Measurements from ENCODE around the gene ZNF433.

ZNF433 gene

GRCh38 chr19:11984986-11985385, 50.5 kb downstream of the ZNF433 start:
- no peak for DNase-seq (ENCODE audit: low read depth in 1 of 2, low spot score in 1 of 2)
- no peak overlapping the region for H3K4me3 ChIP-seq (replicated peaks; ENCODE audit: insufficient read depth, low read length)
- no peak overlapping the region for H3K27ac ChIP-seq (replicated peaks)
- TF ChIP-seq GABPA (IDR thresholded peaks at IDR 0.05; ENCODE audit: low read depth), result no peak
- TF ChIP-seq, protein P1, sequence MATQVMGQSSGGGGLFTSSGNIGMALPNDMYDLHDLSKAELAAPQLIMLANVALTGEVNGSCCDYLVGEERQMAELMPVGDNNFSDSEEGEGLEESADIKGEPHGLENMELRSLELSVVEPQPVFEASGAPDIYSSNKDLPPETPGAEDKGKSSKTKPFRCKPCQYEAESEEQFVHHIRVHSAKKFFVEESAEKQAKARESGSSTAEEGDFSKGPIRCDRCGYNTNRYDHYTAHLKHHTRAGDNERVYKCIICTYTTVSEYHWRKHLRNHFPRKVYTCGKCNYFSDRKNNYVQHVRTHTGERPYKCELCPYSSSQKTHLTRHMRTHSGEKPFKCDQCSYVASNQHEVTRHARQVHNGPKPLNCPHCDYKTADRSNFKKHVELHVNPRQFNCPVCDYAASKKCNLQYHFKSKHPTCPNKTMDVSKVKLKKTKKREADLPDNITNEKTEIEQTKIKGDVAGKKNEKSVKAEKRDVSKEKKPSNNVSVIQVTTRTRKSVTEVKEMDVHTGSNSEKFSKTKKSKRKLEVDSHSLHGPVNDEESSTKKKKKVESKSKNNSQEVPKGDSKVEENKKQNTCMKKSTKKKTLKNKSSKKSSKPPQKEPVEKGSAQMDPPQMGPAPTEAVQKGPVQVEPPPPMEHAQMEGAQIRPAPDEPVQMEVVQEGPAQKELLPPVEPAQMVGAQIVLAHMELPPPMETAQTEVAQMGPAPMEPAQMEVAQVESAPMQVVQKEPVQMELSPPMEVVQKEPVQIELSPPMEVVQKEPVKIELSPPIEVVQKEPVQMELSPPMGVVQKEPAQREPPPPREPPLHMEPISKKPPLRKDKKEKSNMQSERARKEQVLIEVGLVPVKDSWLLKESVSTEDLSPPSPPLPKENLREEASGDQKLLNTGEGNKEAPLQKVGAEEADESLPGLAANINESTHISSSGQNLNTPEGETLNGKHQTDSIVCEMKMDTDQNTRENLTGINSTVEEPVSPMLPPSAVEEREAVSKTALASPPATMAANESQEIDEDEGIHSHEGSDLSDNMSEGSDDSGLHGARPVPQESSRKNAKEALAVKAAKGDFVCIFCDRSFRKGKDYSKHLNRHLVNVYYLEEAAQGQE (IDR thresholded peaks at IDR 0.05; ENCODE audit: insufficient replicate concordance, low read depth), result no peak
- no peaks in the 10 kb centered on the region for H3K27me3 ChIP-seq (ENCODE audit: insufficient read depth, poor library complexity, severe bottlenecking)

GRCh38 chr19:11982526-11982925, 53.0 kb downstream of the ZNF433 start:
- H3K27me3 ChIP-seq (ENCODE audit: insufficient read depth, poor library complexity, severe bottlenecking), result no peaks in the 10 kb centered on the region
- H3K27ac ChIP-seq (replicated peaks), result no peak overlapping the region
- H3K4me3 ChIP-seq (replicated peaks; ENCODE audit: insufficient read depth, low read length), result no peak overlapping the region
- TF ChIP-seq, protein P2, sequence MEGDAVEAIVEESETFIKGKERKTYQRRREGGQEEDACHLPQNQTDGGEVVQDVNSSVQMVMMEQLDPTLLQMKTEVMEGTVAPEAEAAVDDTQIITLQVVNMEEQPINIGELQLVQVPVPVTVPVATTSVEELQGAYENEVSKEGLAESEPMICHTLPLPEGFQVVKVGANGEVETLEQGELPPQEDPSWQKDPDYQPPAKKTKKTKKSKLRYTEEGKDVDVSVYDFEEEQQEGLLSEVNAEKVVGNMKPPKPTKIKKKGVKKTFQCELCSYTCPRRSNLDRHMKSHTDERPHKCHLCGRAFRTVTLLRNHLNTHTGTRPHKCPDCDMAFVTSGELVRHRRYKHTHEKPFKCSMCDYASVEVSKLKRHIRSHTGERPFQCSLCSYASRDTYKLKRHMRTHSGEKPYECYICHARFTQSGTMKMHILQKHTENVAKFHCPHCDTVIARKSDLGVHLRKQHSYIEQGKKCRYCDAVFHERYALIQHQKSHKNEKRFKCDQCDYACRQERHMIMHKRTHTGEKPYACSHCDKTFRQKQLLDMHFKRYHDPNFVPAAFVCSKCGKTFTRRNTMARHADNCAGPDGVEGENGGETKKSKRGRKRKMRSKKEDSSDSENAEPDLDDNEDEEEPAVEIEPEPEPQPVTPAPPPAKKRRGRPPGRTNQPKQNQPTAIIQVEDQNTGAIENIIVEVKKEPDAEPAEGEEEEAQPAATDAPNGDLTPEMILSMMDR (IDR thresholded peaks at IDR 0.05; ENCODE audit: insufficient read depth, low read length), result no peak
- no peak for TF ChIP-seq GABPA (IDR thresholded peaks at IDR 0.05; ENCODE audit: low read depth)
- TF ChIP-seq POLR2AphosphoS5 (IDR thresholded peaks at IDR 0.05; ENCODE audit: low read depth), result no peak
- TF ChIP-seq, protein P1 (IDR thresholded peaks at IDR 0.05; ENCODE audit: insufficient replicate concordance, low read depth), result no peak
- TF ChIP-seq SPI1 (IDR thresholded peaks at IDR 0.05; ENCODE audit: borderline replicate concordance, low read depth), result no peak
- DNase-seq (ENCODE audit: low read depth in 1 of 2, low spot score in 1 of 2), result no peak

- no peak for DNase-seq (ENCODE audit: low read depth in 1 of 2, low spot score in 1 of 2)
- no peak overlapping the region for H3K27ac ChIP-seq (replicated peaks)
- H3K4me3 ChIP-seq (replicated peaks; ENCODE audit: insufficient read depth, low read length), result no peak overlapping the region
- no peaks in the 10 kb centered on the region for H3K27me3 ChIP-seq (ENCODE audit: insufficient read depth, poor library complexity, severe bottlenecking)
- TF ChIP-seq GABPA (IDR thresholded peaks at IDR 0.05; ENCODE audit: low read depth) (no peak), SPI1 (IDR thresholded peaks at IDR 0.05; ENCODE audit: borderline replicate concordance, low read depth) (no peak), POLR2AphosphoS5 (IDR thresholded peaks at IDR 0.05; ENCODE audit: low read depth) (no peak)
- TF ChIP-seq, protein P1 (IDR thresholded peaks at IDR 0.05; ENCODE audit: insufficient replicate concordance, low read depth), result no peak
- TF ChIP-seq, protein P2 (IDR thresholded peaks at IDR 0.05; ENCODE audit: insufficient read depth, low read length), result no peak
Observed at GRCh38 chr19:11979527-11979926, 56.0 kb downstream of the ZNF433 start.
